ENCODE measurements around the gene LRPPRC. TPM values are rescaled to one million over a fixed set of nuclear protein-coding genes. Genes with fewer than 3 reads are reported as not detected.

LRPPRC gene
- total RNA-seq, 1 donor from 2014 or later: 214 TPM

- Histone ChIP-seq H4K20me1 (ENCODE audit: low read depth) (no peaks in the 10 kb centered on the region), H3K9me3 (ENCODE audit: low read depth) (no peaks in the 10 kb centered on the region), H3K4me1 (no peaks in the 10 kb centered on the region), H3K79me2 (ENCODE audit: low read depth) (no peaks in the 10 kb centered on the region), H3K27ac (no peak overlapping the region), H2AFZ (replicated peaks) (no peak overlapping the region), H3K36me3 (no peaks in the 10 kb centered on the region), H3F3A (ENCODE audit: low read depth) (no peaks in the 10 kb centered on the region), H3K4me2 (no peak overlapping the region), H3K27me3 (peaks cover 18% of the 10 kb centered on the region), H3K9ac (no peak overlapping the region), H3K4me3 (no peak overlapping the region)
- DNase-seq (ENCODE audit: low spot score): no peak
- Mint-ChIP-seq H3K36me3 (no peaks in the 10 kb centered on the region), H3K4me1 (no peaks in the 10 kb centered on the region), H3K9me3 (no peaks in the 10 kb centered on the region), H3K27me3 (ENCODE audit: insufficient read depth, low read depth) (peaks cover 3% of the 10 kb centered on the region), H3K27ac (no peak overlapping the region), H3K4me3 (no peak overlapping the region)
- no peak for TF ChIP-seq EZH2 (IDR thresholded peaks at IDR 0.05)
- TF ChIP-seq CTCF (IDR thresholded peaks at IDR 0.05): no peak
- no peak for TF ChIP-seq EZH2phosphoT487 (IDR thresholded peaks at IDR 0.05)
Observed at GRCh38 chr2:43851011-43851980, 144.5 kb downstream of the LRPPRC start.

DNA sequence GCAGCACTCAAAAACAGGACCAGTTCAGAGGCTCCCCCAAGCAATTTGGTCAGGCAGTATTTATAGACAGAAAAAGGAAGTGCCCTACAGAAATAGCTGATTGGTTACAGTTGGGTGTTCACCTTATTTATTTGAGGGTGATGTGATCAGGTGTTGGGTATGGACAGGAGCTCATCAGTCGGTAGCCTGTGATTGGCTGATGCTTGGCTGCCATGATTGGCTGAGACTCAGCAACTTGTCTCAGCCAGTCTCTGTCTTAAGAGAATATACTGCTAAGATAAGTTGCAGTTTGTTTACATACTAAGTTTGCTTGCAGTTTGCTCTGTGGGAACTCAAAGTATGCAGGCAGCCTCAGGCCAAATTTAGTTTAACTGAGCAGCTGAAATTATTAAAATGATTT lies 147.6 kb downstream of the LRPPRC start:
- H3K4me3 Mint-ChIP-seq: no peak overlapping the region

DNA sequence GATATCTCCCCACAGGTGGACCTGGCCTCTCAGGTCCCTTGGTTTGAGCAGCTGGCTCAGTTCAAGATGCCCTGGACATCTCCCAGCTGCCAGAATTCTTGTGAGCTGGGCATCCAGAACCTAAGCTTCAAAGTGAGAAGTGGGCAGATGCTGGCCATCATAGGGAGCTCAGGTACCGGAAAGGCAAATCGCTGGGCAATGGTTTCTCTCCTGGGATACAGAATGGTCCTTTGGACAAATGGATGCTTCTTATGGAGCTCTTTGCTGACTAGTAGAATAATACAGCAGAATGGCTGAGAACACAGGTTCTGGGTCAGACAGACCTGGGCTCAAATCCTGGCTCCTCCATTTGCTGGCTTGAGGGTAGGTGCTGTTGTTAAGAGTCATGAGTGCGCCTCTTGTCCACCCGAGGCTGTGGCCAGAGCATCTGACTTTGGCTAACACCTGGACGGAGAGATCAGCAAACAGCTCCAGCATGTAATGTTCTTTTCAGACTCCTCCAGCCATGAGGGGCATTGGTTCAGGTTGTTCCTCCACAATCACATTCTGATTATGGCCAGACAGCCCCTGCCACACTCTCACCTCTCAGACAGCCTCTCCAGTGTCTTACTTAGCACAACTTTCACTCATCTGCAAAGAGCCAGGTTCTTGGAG lies 149.5 kb downstream of the LRPPRC start:
- H3K27me3 ChIP-seq: no peaks in the 10 kb centered on the region
- H3K4me2 ChIP-seq: no peak overlapping the region
- Mint-ChIP-seq H3K4me3 (no peak overlapping the region), H3K9me3 (no peaks in the 10 kb centered on the region), H3K4me1 (no peaks in the 10 kb centered on the region), H3K27ac (no peak overlapping the region), H3K36me3 (no peaks in the 10 kb centered on the region), H3K27me3 (ENCODE audit: insufficient read depth, low read depth) (no peaks in the 10 kb centered on the region)
- no peak overlapping the region for H3K4me3 ChIP-seq
- no peaks in the 10 kb centered on the region for H3K36me3 ChIP-seq
- H3K9me3 ChIP-seq (ENCODE audit: low read depth): no peaks in the 10 kb centered on the region
- no peak overlapping the region for H3K9ac ChIP-seq
- no peaks in the 10 kb centered on the region for H3K79me2 ChIP-seq (ENCODE audit: low read depth)
- no peak for DNase-seq (ENCODE audit: low spot score)
- no peak overlapping the region for H2AFZ ChIP-seq (replicated peaks)
- no peaks in the 10 kb centered on the region for H4K20me1 ChIP-seq (ENCODE audit: low read depth)
- no peak for TF ChIP-seq CTCF (IDR thresholded peaks at IDR 0.05)
- no peak for TF ChIP-seq EZH2 (IDR thresholded peaks at IDR 0.05)
- no peak for TF ChIP-seq EZH2phosphoT487 (IDR thresholded peaks at IDR 0.05)
- no peak overlapping the region for H3K27ac ChIP-seq
- no peaks in the 10 kb centered on the region for H3F3A ChIP-seq (ENCODE audit: low read depth)
- H3K4me1 ChIP-seq: no peaks in the 10 kb centered on the region

More for the DNA sequence above, 147.6 kb downstream of the LRPPRC start:
- H3K9me3 Mint-ChIP-seq: no peaks in the 10 kb centered on the region
- Histone ChIP-seq H3K4me3 (no peak overlapping the region), H2AFZ (replicated peaks) (peak overlapping the region; percentile 18), H3K4me2 (no peak overlapping the region), H3K9me3 (ENCODE audit: low read depth) (no peaks in the 10 kb centered on the region), H3F3A (ENCODE audit: low read depth) (no peaks in the 10 kb centered on the region), H3K27ac (no peak overlapping the region), H3K4me1 (no peaks in the 10 kb centered on the region), H3K79me2 (ENCODE audit: low read depth) (no peaks in the 10 kb centered on the region), H4K20me1 (ENCODE audit: low read depth) (no peaks in the 10 kb centered on the region), H3K36me3 (no peaks in the 10 kb centered on the region), H3K9ac (no peak overlapping the region), H3K27me3 (no peaks in the 10 kb centered on the region)
- H3K4me1 Mint-ChIP-seq: no peaks in the 10 kb centered on the region
- H3K27me3 Mint-ChIP-seq (ENCODE audit: insufficient read depth, low read depth): no peaks in the 10 kb centered on the region
- TF ChIP-seq EZH2 (IDR thresholded peaks at IDR 0.05): no peak
- TF ChIP-seq CTCF (IDR thresholded peaks at IDR 0.05): no peak
- no peak for TF ChIP-seq EZH2phosphoT487 (IDR thresholded peaks at IDR 0.05)
- no peak for DNase-seq (ENCODE audit: low spot score)
- H3K36me3 Mint-ChIP-seq: no peaks in the 10 kb centered on the region
- H3K27ac Mint-ChIP-seq: no peak overlapping the region

All from neural progenitor cell (in vitro differentiated cells).